PFSK-1 (cell line): ENCODE measurements around the gene NDUFA7. TPM values are rescaled to one million over a fixed set of nuclear protein-coding genes. Genes with fewer than 3 reads are reported as not detected.

Source experiments
- FOXP2 ChIP-seq: optimal IDR thresholded peaks from 2 replicates; pipeline ENCODE3; 2011; ENCODE audit warnings: borderline replicate concordance, control low read depth, inconsistent platforms; ENCODE audit not compliant: insufficient read depth; ENCODE audit errors: extremely low read length, extremely low read depth
- POLR2AphosphoS5 ChIP-seq: IDR thresholded peaks from 2 replicates; pipeline ENCODE4 v1.6.1; 2012; ENCODE audit warnings: low read depth, mild to moderate bottlenecking, control low read depth, low read length, moderate library complexity
- REST ChIP-seq, 2 experiments: IDR thresholded peaks; 2 replicates each; pipeline versions ENCODE4 v1.6.1 to v1.8.0; 2011 to 2012; ENCODE audit warnings: low read depth in 2 of 2, low read length in 2 of 2, control low read depth in 1 of 2, inconsistent platforms in 1 of 2, mild to moderate bottlenecking in 1 of 2, moderate library complexity in 1 of 2; ENCODE audit not compliant: insufficient read depth in 1 of 2
- SIN3A ChIP-seq: IDR thresholded peaks from 2 replicates; pipeline ENCODE4 v1.6.1; 2012; ENCODE audit warnings: mild to moderate bottlenecking, low read length, moderate library complexity, borderline replicate concordance; ENCODE audit not compliant: insufficient read depth
- TAF1 ChIP-seq: IDR thresholded peaks from 2 replicates; pipeline ENCODE4 v1.6.1; 2012; ENCODE audit warnings: low read length, control low read depth, borderline replicate concordance; ENCODE audit not compliant: insufficient read depth
- polyA plus RNA-seq: library from polyadenylated mRNA; unstranded; fragments of >200 nt; gene quantifications from one replicate; pipeline ENCODE4 v1.2.1, GENCODE V29; 2012; ENCODE audit warnings: low read depth, missing spikeins; ENCODE audit not compliant: insufficient read length

NDUFA7 gene
- polyA plus RNA-seq = 57.1 TPM

- TF ChIP-seq POLR2AphosphoS5 (peak; percentile 95), REST (IDR thresholded peaks at IDR 0.05; ENCODE audit: insufficient read depth in 1 of 2, low read depth in 2 of 2, low read length in 2 of 2) (peak in 1 of 2 experiments; percentile 59; a peak in 2 of 4 replicates), FOXP2 (peak; percentile 86), SIN3A (peak; percentile 56; the same call in 1 of the 2 replicates), TAF1 (peak; percentile 99)
These were observed at the start of gene NDUFA7, which contains the start of gene RPS28 for GRCh38 chr19:8321067-8321985. TSS of gene NDUFA7 (minus strand) at chr19:8321375. CDS start at chr19:8321358, 17 bp downstream. TSS of gene RPS28 (plus strand) at chr19:8321496. CDS start at chr19:8321531, 35 bp downstream.

GRCh38 chr19:8370176-8371010 is 49.2 kb upstream of the NDUFA7 start:
- TF ChIP-seq POLR2AphosphoS5 = no peak

GRCh38 chr19:8367327-8368001 is 46.3 kb upstream of the NDUFA7 start:
- TF ChIP-seq FOXP2 (peak; percentile 53), TAF1 (peak; percentile 18; the same call in 1 of the 2 replicates), REST (IDR thresholded peaks at IDR 0.05; ENCODE audit: insufficient read depth in 1 of 2, low read depth in 2 of 2, low read length in 2 of 2) (peak in 1 of 2 experiments; percentile 54; a peak in 1 of 4 replicates), POLR2AphosphoS5 (0 out of 2 replicates have a peak, but pooled peaks have one; percentile 32), SIN3A (no peak)

DNA sequence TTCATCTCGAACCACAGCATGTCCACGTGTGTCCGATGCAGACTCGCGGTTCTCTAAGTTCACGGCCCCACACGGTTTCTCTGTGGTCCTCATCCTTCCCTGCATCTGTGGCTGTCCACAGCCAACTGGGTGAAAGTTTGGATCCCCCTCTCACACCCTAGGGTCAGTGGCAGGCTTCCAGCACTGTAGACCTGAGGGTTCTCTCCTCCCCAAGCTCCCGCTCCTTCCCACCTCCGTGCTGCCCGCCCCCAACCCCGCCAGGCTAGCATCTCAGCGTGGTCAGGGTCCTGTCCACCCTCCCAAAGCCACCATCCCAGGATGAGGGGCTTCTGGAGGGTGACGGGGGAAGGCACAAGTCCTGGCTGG is 45.8 kb upstream of the NDUFA7 start:
- no peak for TF ChIP-seq TAF1
- TF ChIP-seq SIN3A = no peak
- no peak for TF ChIP-seq POLR2AphosphoS5
- no peak for TF ChIP-seq FOXP2
- no peak for TF ChIP-seq REST (IDR thresholded peaks at IDR 0.05; ENCODE audit: insufficient read depth in 1 of 2, low read depth in 2 of 2, low read length in 2 of 2)

GRCh38 chr19:8366121-8366581 is 45.0 kb upstream of the NDUFA7 start:
- TF ChIP-seq FOXP2 = no peak
- no peak for TF ChIP-seq TAF1
- TF ChIP-seq REST (IDR thresholded peaks at IDR 0.05; ENCODE audit: insufficient read depth in 1 of 2, low read depth in 2 of 2, low read length in 2 of 2) = no peak
- TF ChIP-seq SIN3A = no peak
- no peak for TF ChIP-seq POLR2AphosphoS5
